A673 (cell line): ENCODE measurements around the gene LARGE1. TPM values are rescaled to one million over a fixed set of nuclear protein-coding genes. Genes with fewer than 3 reads are reported as not detected.

Experiments
- BruUV-seq: library from RNA; stranded (reverse); fragments of 400-500 nt; replicated peaks from 2 replicates; lab custom pipeline; 2021; lab: Mats Ljungman, UMichigan
- CTCF ChIA-PET: fragments of 300-600 bp; sonication (Branson Sonifier 250); formaldehyde crosslinking; loops from one replicate; lab custom pipeline; 2022; ENCODE audit warnings: antibody characterized with exemption; lab: Charles Lee
- POLR2A ChIA-PET: fragments of 300-600 bp; sonication (Branson Sonifier 250); formaldehyde crosslinking; loops from one replicate; lab custom pipeline; 2022; ENCODE audit warnings: antibody characterized with exemption; ENCODE audit not compliant: low non-redundant PET; lab: Charles Lee
- DNase-seq: peaks from one replicate; pipeline ENCODE4 v3.0.0-alpha.2; 2015; ENCODE audit warnings: low spot score
- H3K27ac ChIP-seq: fragments of 200-600 bp; sonication (generic); 2 replicates; pipeline ENCODE4 v1.5.1; 2016; ENCODE audit warnings: mixed run types, low read depth, mild to moderate bottlenecking, mixed read lengths, antibody characterized with exemption, low read length; ENCODE audit not compliant: poor library complexity, severe bottlenecking
- H3K27me3 ChIP-seq: fragments of 200-600 bp; sonication (generic); replicated peaks from 2 replicates; pipeline ENCODE4 v1.6.1; 2017; ENCODE audit warnings: mixed run types, low read depth, mild to moderate bottlenecking, mixed read lengths, antibody characterized with exemption, low read length; ENCODE audit not compliant: insufficient read depth, poor library complexity
- H3K36me3 ChIP-seq: fragments of 200-600 bp; sonication (generic); 2 replicates; pipeline ENCODE4 v1.6.1; 2016; ENCODE audit warnings: mixed run types, mild to moderate bottlenecking, mixed read lengths, antibody characterized with exemption, low read length; ENCODE audit not compliant: insufficient read depth, poor library complexity, severe bottlenecking
- H3K4me1 ChIP-seq: fragments of 200-600 bp; sonication (generic); 2 replicates; pipeline ENCODE4 v1.6.1; 2017; ENCODE audit warnings: mixed run types, mild to moderate bottlenecking, mixed read lengths, antibody characterized with exemption, low read length; ENCODE audit not compliant: insufficient read depth, poor library complexity, severe bottlenecking
- H3K4me3 ChIP-seq: fragments of 200-600 bp; sonication (generic); 2 replicates; pipeline ENCODE4 v1.5.1; 2016; ENCODE audit warnings: low read depth, mixed run types, mild to moderate bottlenecking, mixed read lengths, low read length; ENCODE audit not compliant: poor library complexity, severe bottlenecking
- H3K9me3 ChIP-seq: fragments of 200-600 bp; sonication (generic); 2 replicates; pipeline ENCODE4 v1.6.1; 2016; ENCODE audit warnings: mixed run types, low read depth, mild to moderate bottlenecking, mixed read lengths, antibody characterized with exemption, low read length; ENCODE audit not compliant: poor library complexity, severe bottlenecking
- CTCF ChIP-seq: fragments of 300-800, 200-600 bp; sonication (generic); conservative IDR thresholded peaks from 2 replicates; pipeline ENCODE4 v1.5.1; 2017; ENCODE audit warnings: low read depth, mild to moderate bottlenecking, antibody characterized with exemption, low read length, moderate library complexity, mixed read lengths
- EZH2 ChIP-seq: fragments of 200-600 bp; sonication (generic); IDR thresholded peaks from 2 replicates; pipeline ENCODE4 v1.6.1; 2017; ENCODE audit warnings: borderline replicate concordance, low read depth, mild to moderate bottlenecking, mixed read lengths, antibody characterized with exemption, low read length; ENCODE audit not compliant: poor library complexity, severe bottlenecking
- intact Hi-C: fragments of 100-400 bp; cut with micrococcal nuclease; formaldehyde crosslinking; loops from one replicate; pipeline ENCODE4 v1.10.0; 2022; ENCODE audit not compliant: unreplicated experiment
- total RNA-seq: library from RNA; stranded (reverse); gene quantifications from 2 replicates; pipeline ENCODE4 v1.2.3, GENCODE V29; 2021

Gene LARGE1
- total RNA-seq, 1 experiment from 2014 or later, result not detected

- CTCF ChIA-PET, result no interaction called here
- H3K27ac ChIP-seq, result no peak overlapping the region
- no peak for DNase-seq
- no TSS peak for BruUV-seq
- no peak overlapping the region for H3K4me3 ChIP-seq
- H3K4me1 ChIP-seq, result no peaks in the 10 kb centered on the region
- peaks cover 37% of the 10 kb centered on the region for H3K27me3 ChIP-seq
- H3K36me3 ChIP-seq, result no peaks in the 10 kb centered on the region
- POLR2A ChIA-PET, result no interaction called here
- intact Hi-C loops, result no loop called here
- no peaks in the 10 kb centered on the region for H3K9me3 ChIP-seq
- TF ChIP-seq CTCF (no peak), EZH2 (no peak)
These were observed 1.5 kb downstream of the LARGE1 start for GRCh38 chr22:33918676-33919365.

- no peak for TF ChIP-seq CTCF
- no peak for TF ChIP-seq EZH2
- ChIA-PET CTCF (no interaction called here), POLR2A (no interaction called here)
- DNase-seq, result no peak
- Histone ChIP-seq H3K27me3 (peaks cover 31% of the 10 kb centered on the region), H3K4me3 (no peak overlapping the region), H3K4me1 (no peaks in the 10 kb centered on the region), H3K27ac (no peak overlapping the region), H3K36me3 (no peaks in the 10 kb centered on the region), H3K9me3 (no peaks in the 10 kb centered on the region)
- no TSS peak for BruUV-seq
- intact Hi-C loops, result no loop called here
These were observed 2.4 kb downstream of the LARGE1 start for GRCh38 chr22:33917744-33918406.

- no peak overlapping the region for H3K27ac ChIP-seq
- intact Hi-C loops, result no loop called here
- ChIA-PET POLR2A (no interaction called here), CTCF (no interaction called here)
- no peak for TF ChIP-seq EZH2
- no peak for TF ChIP-seq CTCF
- no peaks in the 10 kb centered on the region for H3K9me3 ChIP-seq
- H3K4me3 ChIP-seq, result no peak overlapping the region
- H3K4me1 ChIP-seq, result no peaks in the 10 kb centered on the region
- no peak for DNase-seq
- peaks cover 13% of the 10 kb centered on the region for H3K27me3 ChIP-seq
- H3K36me3 ChIP-seq, result no peaks in the 10 kb centered on the region
- no TSS peak for BruUV-seq
These were observed 5.6 kb downstream of the LARGE1 start for GRCh38 chr22:33914699-33915098.
